Measurements from ENCODE around the gene VMP1. TPM values are rescaled to one million over a fixed set of nuclear protein-coding genes. Genes with fewer than 3 reads are reported as not detected.
"Not testable (repeated sequence)": the region's sequence is repeated elsewhere in the genome, so short reads cannot be mapped to it uniquely, and the experiment has no call there.

Gene VMP1
- total RNA-seq, 1 donor from 2014 or later: 62.6 TPM

- no peak for DNase-seq (ENCODE audit: low read depth, low spot score)
- peaks cover 15% of the 10 kb centered on the region for H3K36me3 Mint-ChIP-seq (ENCODE audit: low read depth)
- H3K27ac Mint-ChIP-seq (ENCODE audit: unreplicated experiment): no peak overlapping the region
- peaks cover 24% of the 10 kb centered on the region for H3K4me1 Mint-ChIP-seq
- no peaks in the 10 kb centered on the region for H3K27me3 Mint-ChIP-seq (ENCODE audit: low read depth)
- peaks cover 4% of the 10 kb centered on the region for H3K9me3 Mint-ChIP-seq
- no peak overlapping the region for H3K4me3 Mint-ChIP-seq
- no peak for TF ChIP-seq CTCF (conservative IDR thresholded peaks at IDR 0.05)
Measured at GRCh38 chr17:59757043-59757442, 49.6 kb downstream of the VMP1 start.

GRCh38 chr17:59757470-59757869, 50.0 kb downstream of the VMP1 start:
- Mint-ChIP-seq H3K4me1 (peaks cover 24% of the 10 kb centered on the region), H3K36me3 (ENCODE audit: low read depth) (peaks cover 15% of the 10 kb centered on the region), H3K9me3 (peaks cover 4% of the 10 kb centered on the region), H3K27ac (ENCODE audit: unreplicated experiment) (no peak overlapping the region), H3K27me3 (ENCODE audit: low read depth) (no peaks in the 10 kb centered on the region), H3K4me3 (no peak overlapping the region)
- no peak for TF ChIP-seq CTCF (conservative IDR thresholded peaks at IDR 0.05)
- DNase-seq (ENCODE audit: low read depth, low spot score): no peak

GRCh38 chr17:59757881-59758385, 50.5 kb downstream of the VMP1 start:
- H3K27me3 Mint-ChIP-seq (ENCODE audit: low read depth): no peaks in the 10 kb centered on the region
- peaks cover 15% of the 10 kb centered on the region for H3K36me3 Mint-ChIP-seq (ENCODE audit: low read depth)
- H3K9me3 Mint-ChIP-seq: peaks cover 4% of the 10 kb centered on the region
- peaks cover 24% of the 10 kb centered on the region for H3K4me1 Mint-ChIP-seq
- TF ChIP-seq CTCF (conservative IDR thresholded peaks at IDR 0.05): no peak
- H3K27ac Mint-ChIP-seq (ENCODE audit: unreplicated experiment): no peak overlapping the region
- no peak for DNase-seq (ENCODE audit: low read depth, low spot score)
- H3K4me3 Mint-ChIP-seq: no peak overlapping the region

GRCh38 chr17:59758998-59759651, 51.7 kb downstream of the VMP1 start:
- not testable (repeated sequence) for H3K27me3 Mint-ChIP-seq (ENCODE audit: low read depth); DNase-seq (ENCODE audit: low read depth, low spot score); H3K27ac Mint-ChIP-seq (ENCODE audit: unreplicated experiment); H3K4me3 Mint-ChIP-seq; H3K9me3 Mint-ChIP-seq
- peaks cover 15% of the 10 kb centered on the region for H3K36me3 Mint-ChIP-seq (ENCODE audit: low read depth)
- peaks cover 19% of the 10 kb centered on the region for H3K4me1 Mint-ChIP-seq

DNA sequence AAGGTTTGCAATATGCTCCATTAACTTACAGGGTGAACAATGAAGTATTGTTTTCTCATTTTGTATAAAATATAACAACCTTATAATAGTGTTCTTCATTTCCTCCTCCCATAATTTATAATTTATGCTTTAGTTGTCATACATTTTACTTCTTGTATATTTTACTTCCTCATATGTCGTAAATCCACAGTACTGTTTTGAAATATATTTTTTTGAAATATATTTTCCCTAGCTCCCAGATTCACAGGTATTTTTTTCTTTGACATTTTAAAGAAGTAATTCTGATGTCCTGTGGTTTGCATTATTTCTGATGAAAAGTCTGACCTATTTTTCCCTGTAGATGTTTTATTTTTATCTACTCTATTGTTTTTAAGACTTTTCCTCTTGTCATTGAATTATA, 52.7 kb downstream of the VMP1 start:
- Mint-ChIP-seq H3K36me3 (ENCODE audit: low read depth) (peaks cover 15% of the 10 kb centered on the region), H3K27me3 (ENCODE audit: low read depth) (no peaks in the 10 kb centered on the region), H3K4me3 (no peak overlapping the region), H3K27ac (ENCODE audit: unreplicated experiment) (no peak overlapping the region), H3K9me3 (peaks cover 4% of the 10 kb centered on the region), H3K4me1 (peaks cover 11% of the 10 kb centered on the region)
- DNase-seq (ENCODE audit: low read depth, low spot score): no peak
- TF ChIP-seq CTCF (conservative IDR thresholded peaks at IDR 0.05): no peak

DNA sequence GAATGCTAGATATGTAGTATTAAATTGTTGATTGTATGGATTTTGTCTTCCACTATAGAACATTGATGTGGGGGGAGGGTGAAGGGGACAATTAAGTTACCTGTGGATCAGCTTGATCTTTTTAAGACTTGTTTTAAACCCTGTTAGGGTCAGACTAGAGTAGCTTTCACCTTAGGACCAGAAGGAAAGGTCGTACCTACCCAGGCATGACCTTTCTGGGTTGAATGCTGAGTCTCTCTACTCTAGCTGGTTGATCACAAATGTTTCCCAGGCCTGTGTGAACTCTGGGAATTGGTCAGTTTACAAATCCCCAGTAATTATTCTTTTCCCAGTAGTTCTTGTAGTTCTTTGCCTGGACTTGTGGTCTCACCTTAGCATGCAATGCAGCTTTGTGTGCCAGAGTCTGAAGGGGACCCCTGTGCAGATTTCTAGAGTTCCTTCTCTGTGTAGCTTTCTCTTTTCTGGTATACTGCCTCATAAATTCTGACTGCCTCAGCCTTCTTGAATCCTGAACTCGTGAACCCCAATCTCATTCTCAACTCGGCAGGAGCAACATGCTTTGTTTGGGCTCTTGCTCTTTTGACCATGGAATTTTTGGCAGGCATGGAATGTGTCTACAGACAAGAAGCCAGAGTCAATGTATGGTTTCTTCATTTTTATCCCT, 54.1 kb downstream of the VMP1 start:
- Mint-ChIP-seq H3K36me3 (ENCODE audit: low read depth) (peaks cover 13% of the 10 kb centered on the region), H3K27ac (ENCODE audit: unreplicated experiment) (peak overlapping the region; percentile 0)

More for the DNA sequence above, 54.1 kb downstream of the VMP1 start:
- Mint-ChIP-seq H3K4me1 (peaks cover 11% of the 10 kb centered on the region), H3K9me3 (peaks cover 4% of the 10 kb centered on the region), H3K4me3 (no peak overlapping the region), H3K27me3 (ENCODE audit: low read depth) (no peaks in the 10 kb centered on the region)
- no peak for TF ChIP-seq CTCF (conservative IDR thresholded peaks at IDR 0.05)
- no peak for DNase-seq (ENCODE audit: low read depth, low spot score)

Data from neural crest cell (in vitro differentiated cells).